Rectal smooth muscle tissue (tissue), 1 donor: ENCODE data around the gene LRRC28.
A peak's percentile ranks its signal among the peaks of the same experiment; 100 is the strongest.

Experiments used
- H3K27ac ChIP-seq: one replicate; pipeline ENCODE4 v1.7.0; 2013; ENCODE audit warnings: low read depth, low read length, inconsistent platforms
- H3K27me3 ChIP-seq: one replicate; pipeline ENCODE4 v1.7.0; 2013; ENCODE audit warnings: low read length; ENCODE audit not compliant: control insufficient read depth, insufficient read depth
- H3K36me3 ChIP-seq: one replicate; pipeline ENCODE4 v1.7.0; 2013; ENCODE audit warnings: low read length; ENCODE audit not compliant: control insufficient read depth, insufficient read depth
- H3K4me1 ChIP-seq: one replicate; pipeline ENCODE4 v1.7.0; 2013; ENCODE audit warnings: low read length; ENCODE audit not compliant: control insufficient read depth, insufficient read depth
- H3K4me3 ChIP-seq: one replicate; pipeline ENCODE4 v1.7.0; 2013; ENCODE audit warnings: low read length
- H3K9ac ChIP-seq: one replicate; pipeline ENCODE4 v1.7.0; 2013; ENCODE audit warnings: low read length

LRRC28 gene

GRCh38 chr15:99424978-99425656 lies 173.8 kb downstream of the LRRC28 start:
- Histone ChIP-seq H3K4me3 (no peak overlapping the region), H3K4me1 (peaks cover 14% of the 10 kb centered on the region), H3K36me3 (no peaks in the 10 kb centered on the region), H3K27me3 (no peaks in the 10 kb centered on the region), H3K9ac (peak overlapping the region; percentile 24), H3K27ac (peak overlapping the region; percentile 76)

GRCh38 chr15:99425657-99426301 lies 174.5 kb downstream of the LRRC28 start:
- Histone ChIP-seq H3K36me3 (no peaks in the 10 kb centered on the region), H3K9ac (peak overlapping the region; percentile 24), H3K27me3 (no peaks in the 10 kb centered on the region), H3K4me3 (no peak overlapping the region), H3K27ac (peak overlapping the region; percentile 76), H3K4me1 (peaks cover 14% of the 10 kb centered on the region)

- Histone ChIP-seq H3K27me3 (no peaks in the 10 kb centered on the region), H3K9ac (no peak overlapping the region), H3K4me1 (peaks cover 14% of the 10 kb centered on the region), H3K4me3 (no peak overlapping the region), H3K27ac (no peak overlapping the region), H3K36me3 (no peaks in the 10 kb centered on the region)
Observed at GRCh38 chr15:99426431-99427105, 175.3 kb downstream of the LRRC28 start.

- H3K9ac ChIP-seq: no peak overlapping the region
- H3K4me3 ChIP-seq: no peak overlapping the region
- no peak overlapping the region for H3K27ac ChIP-seq
- no peaks in the 10 kb centered on the region for H3K36me3 ChIP-seq
- H3K4me1 ChIP-seq: peaks cover 14% of the 10 kb centered on the region
- H3K27me3 ChIP-seq: no peaks in the 10 kb centered on the region
Observed at GRCh38 chr15:99427210-99427609, 175.9 kb downstream of the LRRC28 start.

- Histone ChIP-seq H3K4me3 (no peak overlapping the region), H3K9ac (no peak overlapping the region), H3K27ac (no peak overlapping the region), H3K27me3 (no peaks in the 10 kb centered on the region), H3K4me1 (peaks cover 14% of the 10 kb centered on the region), H3K36me3 (no peaks in the 10 kb centered on the region)
Observed at GRCh38 chr15:99427668-99428361, 176.5 kb downstream of the LRRC28 start.

- Histone ChIP-seq H3K36me3 (no peaks in the 10 kb centered on the region), H3K4me1 (peaks cover 12% of the 10 kb centered on the region), H3K4me3 (no peak overlapping the region), H3K9ac (no peak overlapping the region), H3K27ac (no peak overlapping the region), H3K27me3 (no peaks in the 10 kb centered on the region)
Observed at GRCh38 chr15:99429681-99430081, 178.4 kb downstream of the LRRC28 start.

GRCh38 chr15:99430881-99431401 lies 179.7 kb downstream of the LRRC28 start:
- Histone ChIP-seq H3K27me3 (no peaks in the 10 kb centered on the region), H3K36me3 (no peaks in the 10 kb centered on the region), H3K9ac (no peak overlapping the region), H3K4me1 (peaks cover 1% of the 10 kb centered on the region), H3K4me3 (no peak overlapping the region), H3K27ac (no peak overlapping the region)

GRCh38 chr15:99431661-99432091 lies 180.4 kb downstream of the LRRC28 start:
- H3K4me3 ChIP-seq: no peak overlapping the region

GRCh38 chr15:99432271-99433025 lies 181.2 kb downstream of the LRRC28 start:
- Histone ChIP-seq H3K27ac (no peak overlapping the region), H3K4me3 (no peak overlapping the region), H3K4me1 (no peaks in the 10 kb centered on the region), H3K27me3 (no peaks in the 10 kb centered on the region), H3K9ac (peak overlapping the region; percentile 12), H3K36me3 (no peaks in the 10 kb centered on the region)

More at GRCh38 chr15:99431661-99432091, 180.4 kb downstream of the LRRC28 start:
- H3K27me3 ChIP-seq: no peaks in the 10 kb centered on the region
- no peaks in the 10 kb centered on the region for H3K36me3 ChIP-seq
- no peak overlapping the region for H3K27ac ChIP-seq
- no peak overlapping the region for H3K9ac ChIP-seq
- no peaks in the 10 kb centered on the region for H3K4me1 ChIP-seq

- no peaks in the 10 kb centered on the region for H3K27me3 ChIP-seq
- no peaks in the 10 kb centered on the region for H3K4me1 ChIP-seq
- H3K4me3 ChIP-seq: no peak overlapping the region
- peak overlapping the region; percentile 12 for H3K9ac ChIP-seq
- H3K27ac ChIP-seq: no peak overlapping the region
- no peaks in the 10 kb centered on the region for H3K36me3 ChIP-seq
Observed at GRCh38 chr15:99433026-99433756, 181.9 kb downstream of the LRRC28 start.

- Histone ChIP-seq H3K27ac (no peak overlapping the region), H3K27me3 (no peaks in the 10 kb centered on the region), H3K36me3 (no peaks in the 10 kb centered on the region), H3K4me3 (no peak overlapping the region), H3K4me1 (no peaks in the 10 kb centered on the region), H3K9ac (no peak overlapping the region)
Observed at GRCh38 chr15:99433757-99434450, 182.6 kb downstream of the LRRC28 start.
